Measurements from ENCODE around the gene ZNF536. TPM values are rescaled to one million over a fixed set of nuclear protein-coding genes. Genes with fewer than 3 reads are reported as not detected.

ZNF536 gene
- total RNA-seq, 1 experiment from 2014 or later: 0.35 TPM

- no peak for TF ChIP-seq ZBTB21 (CRISPR knock-in tag; IDR thresholded peaks at IDR 0.05; ENCODE audit: borderline replicate concordance)
- TF ChIP-seq ZBTB43 (CRISPR knock-in tag; IDR thresholded peaks at IDR 0.05): no peak
- TF ChIP-seq SP1 (CRISPR knock-in tag; conservative IDR thresholded peaks at IDR 0.05): no peak
- TF ChIP-seq IRF2 (CRISPR knock-in tag; IDR thresholded peaks at IDR 0.05; ENCODE audit: borderline replicate concordance, low read depth): no peak
- TF ChIP-seq ZNF396 (CRISPR knock-in tag; IDR thresholded peaks at IDR 0.05; ENCODE audit: borderline replicate concordance): no peak
- no peak for TF ChIP-seq FOXP1 (CRISPR knock-in tag; IDR thresholded peaks at IDR 0.05; ENCODE audit: borderline replicate concordance)
- no peak for TF ChIP-seq ZNF425 (CRISPR knock-in tag; conservative IDR thresholded peaks at IDR 0.05)
Observed at GRCh38 chr19:30546332-30546731, 174.1 kb downstream of the ZNF536 start (continued).

- DNase-seq (ENCODE audit: low spot score) (no peak), ATAC-seq (no peak)
- H3K27me3 Mint-ChIP-seq (ENCODE audit: low read depth): no peaks in the 10 kb centered on the region
- no peak overlapping the region for H3K27ac Mint-ChIP-seq
- no peaks in the 10 kb centered on the region for H3K36me3 Mint-ChIP-seq
- no peak overlapping the region for H3K4me3 Mint-ChIP-seq
- no peak for TF ChIP-seq JAZF1 (CRISPR knock-in tag; IDR thresholded peaks at IDR 0.05)
- no peak for TF ChIP-seq HMGA2 (CRISPR knock-in tag; IDR thresholded peaks at IDR 0.05)
- no peak for TF ChIP-seq NFYB (CRISPR knock-in tag; conservative IDR thresholded peaks at IDR 0.05; ENCODE audit: low read depth)
- TF ChIP-seq NR2C2 (CRISPR knock-in tag; IDR thresholded peaks at IDR 0.05): no peak
- no peak for TF ChIP-seq FOXP1 (CRISPR knock-in tag; IDR thresholded peaks at IDR 0.05; ENCODE audit: borderline replicate concordance)
- TF ChIP-seq ATF6 (CRISPR knock-in tag; IDR thresholded peaks at IDR 0.05): no peak
- TF ChIP-seq AR (CRISPR knock-in tag; IDR thresholded peaks at IDR 0.05): no peak
- no peak for TF ChIP-seq ZNF232 (CRISPR knock-in tag; IDR thresholded peaks at IDR 0.05)
- TF ChIP-seq ZBTB21 (CRISPR knock-in tag; IDR thresholded peaks at IDR 0.05; ENCODE audit: borderline replicate concordance): no peak
- no peak for TF ChIP-seq E2F5 (CRISPR knock-in tag; IDR thresholded peaks at IDR 0.05)
- TF ChIP-seq RORB (CRISPR knock-in tag; IDR thresholded peaks at IDR 0.05): no peak
- no peak for TF ChIP-seq ATF1 (CRISPR knock-in tag; IDR thresholded peaks at IDR 0.05)
- no peak for TF ChIP-seq GABPB1 (CRISPR knock-in tag; IDR thresholded peaks at IDR 0.05)
- no peak for TF ChIP-seq FOXJ3 (CRISPR knock-in tag; IDR thresholded peaks at IDR 0.05; ENCODE audit: borderline replicate concordance)
- no peak for TF ChIP-seq KAT7 (CRISPR knock-in tag; IDR thresholded peaks at IDR 0.05; ENCODE audit: borderline replicate concordance)
- no peak for TF ChIP-seq SOX15 (CRISPR knock-in tag; IDR thresholded peaks at IDR 0.05)
- TF ChIP-seq MXD4 (CRISPR knock-in tag; IDR thresholded peaks at IDR 0.05; ENCODE audit: borderline replicate concordance): no peak
- TF ChIP-seq ZNF219 (CRISPR knock-in tag; IDR thresholded peaks at IDR 0.05; ENCODE audit: borderline replicate concordance): no peak
- no peak for TF ChIP-seq FOXP4 (CRISPR knock-in tag; IDR thresholded peaks at IDR 0.05)
- TF ChIP-seq SMAD4 (CRISPR knock-in tag; IDR thresholded peaks at IDR 0.05): no peak
- peaks cover 9% of the 10 kb centered on the region for H3K9me3 Mint-ChIP-seq
- H3K4me1 Mint-ChIP-seq: peaks cover 28% of the 10 kb centered on the region
- ChIA-PET CTCF (no interaction called here), POLR2A (no interaction called here)
Observed at GRCh38 chr19:30547246-30547645, 175.1 kb downstream of the ZNF536 start.
